ENCODE data around the gene ATP10D.

Gene ATP10D

GRCh38 chr4:47557255-47557654, 72.2 kb downstream of the ATP10D start:
- no peak for DNase-seq (ENCODE audit: low spot score)
- Mint-ChIP-seq H3K4me1 (ENCODE audit: low read depth) (peaks cover 8% of the 10 kb centered on the region), H3K9me3 (no peaks in the 10 kb centered on the region), H3K4me3 (no peak overlapping the region), H3K27me3 (ENCODE audit: low read depth) (no peaks in the 10 kb centered on the region), H3K27ac (no peak overlapping the region), H3K36me3 (ENCODE audit: low read depth) (no peaks in the 10 kb centered on the region)

GRCh38 chr4:47560682-47561081, 75.6 kb downstream of the ATP10D start:
- DNase-seq (ENCODE audit: low spot score): no peak
- Mint-ChIP-seq H3K27ac (no peak overlapping the region), H3K4me1 (ENCODE audit: low read depth) (peaks cover 20% of the 10 kb centered on the region), H3K27me3 (ENCODE audit: low read depth) (peaks cover 2% of the 10 kb centered on the region), H3K4me3 (no peak overlapping the region), H3K36me3 (ENCODE audit: low read depth) (no peaks in the 10 kb centered on the region), H3K9me3 (no peaks in the 10 kb centered on the region)

GRCh38 chr4:47561331-47561730, 76.3 kb downstream of the ATP10D start:
- peaks cover 20% of the 10 kb centered on the region for H3K4me1 Mint-ChIP-seq (ENCODE audit: low read depth)
- no peak overlapping the region for H3K27ac Mint-ChIP-seq
- H3K4me3 Mint-ChIP-seq: no peak overlapping the region
- H3K27me3 Mint-ChIP-seq (ENCODE audit: low read depth): peaks cover 2% of the 10 kb centered on the region
- DNase-seq (ENCODE audit: low spot score): no peak
- no peaks in the 10 kb centered on the region for H3K36me3 Mint-ChIP-seq (ENCODE audit: low read depth)
- H3K9me3 Mint-ChIP-seq: no peaks in the 10 kb centered on the region

GRCh38 chr4:47562297-47562696, 77.2 kb downstream of the ATP10D start:
- Mint-ChIP-seq H3K4me1 (ENCODE audit: low read depth) (peaks cover 20% of the 10 kb centered on the region), H3K27me3 (ENCODE audit: low read depth) (peaks cover 2% of the 10 kb centered on the region), H3K36me3 (ENCODE audit: low read depth) (no peaks in the 10 kb centered on the region), H3K4me3 (no peak overlapping the region), H3K9me3 (no peaks in the 10 kb centered on the region), H3K27ac (no peak overlapping the region)
- no peak for DNase-seq (ENCODE audit: low spot score)

- Mint-ChIP-seq H3K4me1 (ENCODE audit: low read depth) (peaks cover 17% of the 10 kb centered on the region), H3K4me3 (no peak overlapping the region), H3K27ac (no peak overlapping the region), H3K36me3 (ENCODE audit: low read depth) (no peaks in the 10 kb centered on the region), H3K27me3 (ENCODE audit: low read depth) (peaks cover 4% of the 10 kb centered on the region), H3K9me3 (no peaks in the 10 kb centered on the region)
- DNase-seq (ENCODE audit: low spot score): no peak
These were observed 81.5 kb downstream of the ATP10D start for GRCh38 chr4:47566566-47566965.

- H3K36me3 Mint-ChIP-seq (ENCODE audit: low read depth): no peaks in the 10 kb centered on the region
- DNase-seq (ENCODE audit: low spot score): no peak
- H3K4me3 Mint-ChIP-seq: no peak overlapping the region
- H3K4me1 Mint-ChIP-seq (ENCODE audit: low read depth): peaks cover 14% of the 10 kb centered on the region
- H3K9me3 Mint-ChIP-seq: no peaks in the 10 kb centered on the region
- peaks cover 4% of the 10 kb centered on the region for H3K27me3 Mint-ChIP-seq (ENCODE audit: low read depth)
- H3K27ac Mint-ChIP-seq: no peak overlapping the region
These were observed 81.9 kb downstream of the ATP10D start for GRCh38 chr4:47566969-47567368.

- Mint-ChIP-seq H3K27me3 (ENCODE audit: low read depth) (peaks cover 4% of the 10 kb centered on the region), H3K9me3 (no peaks in the 10 kb centered on the region), H3K4me1 (ENCODE audit: low read depth) (peaks cover 9% of the 10 kb centered on the region), H3K27ac (no peak overlapping the region), H3K4me3 (no peak overlapping the region), H3K36me3 (ENCODE audit: low read depth) (no peaks in the 10 kb centered on the region)
- no peak for DNase-seq (ENCODE audit: low spot score)
These were observed 82.4 kb downstream of the ATP10D start for GRCh38 chr4:47567511-47567910.

GRCh38 chr4:47570816-47571215, 85.7 kb downstream of the ATP10D start:
- DNase-seq (ENCODE audit: low spot score): no peak
- H3K9me3 Mint-ChIP-seq: no peaks in the 10 kb centered on the region
- peaks cover 2% of the 10 kb centered on the region for H3K27me3 Mint-ChIP-seq (ENCODE audit: low read depth)
- H3K36me3 Mint-ChIP-seq (ENCODE audit: low read depth): no peaks in the 10 kb centered on the region
- H3K4me3 Mint-ChIP-seq: no peak overlapping the region
- H3K4me1 Mint-ChIP-seq (ENCODE audit: low read depth): no peaks in the 10 kb centered on the region
- no peak overlapping the region for H3K27ac Mint-ChIP-seq

- Mint-ChIP-seq H3K4me1 (ENCODE audit: low read depth) (no peaks in the 10 kb centered on the region), H3K27ac (no peak overlapping the region), H3K36me3 (ENCODE audit: low read depth) (no peaks in the 10 kb centered on the region), H3K27me3 (ENCODE audit: low read depth) (peaks cover 2% of the 10 kb centered on the region), H3K4me3 (no peak overlapping the region), H3K9me3 (no peaks in the 10 kb centered on the region)
- no peak for DNase-seq (ENCODE audit: low spot score)
These were observed 87.9 kb downstream of the ATP10D start for GRCh38 chr4:47572981-47573380.

GRCh38 chr4:47577779-47578553, 92.9 kb downstream of the ATP10D start:
- no peak for DNase-seq (ENCODE audit: low spot score)
- no peaks in the 10 kb centered on the region for H3K9me3 Mint-ChIP-seq
- no peaks in the 10 kb centered on the region for H3K36me3 Mint-ChIP-seq (ENCODE audit: low read depth)
- H3K4me1 Mint-ChIP-seq (ENCODE audit: low read depth): no peaks in the 10 kb centered on the region
- no peak overlapping the region for H3K4me3 Mint-ChIP-seq
- no peaks in the 10 kb centered on the region for H3K27me3 Mint-ChIP-seq (ENCODE audit: low read depth)
- no peak overlapping the region for H3K27ac Mint-ChIP-seq

- Mint-ChIP-seq H3K36me3 (ENCODE audit: low read depth) (no peaks in the 10 kb centered on the region), H3K4me3 (no peak overlapping the region), H3K9me3 (no peaks in the 10 kb centered on the region), H3K27ac (no peak overlapping the region), H3K4me1 (ENCODE audit: low read depth) (no peaks in the 10 kb centered on the region), H3K27me3 (ENCODE audit: low read depth) (no peaks in the 10 kb centered on the region)
- no peak for DNase-seq (ENCODE audit: low spot score)
These were observed 94.2 kb downstream of the ATP10D start for GRCh38 chr4:47579235-47579634.

- peaks cover 5% of the 10 kb centered on the region for H3K9me3 Mint-ChIP-seq
- no peaks in the 10 kb centered on the region for H3K36me3 Mint-ChIP-seq (ENCODE audit: low read depth)
- H3K27ac Mint-ChIP-seq: no peak overlapping the region
- DNase-seq (ENCODE audit: low spot score): no peak
- H3K4me1 Mint-ChIP-seq (ENCODE audit: low read depth): no peaks in the 10 kb centered on the region
- H3K27me3 Mint-ChIP-seq (ENCODE audit: low read depth): no peaks in the 10 kb centered on the region
- H3K4me3 Mint-ChIP-seq: no peak overlapping the region
These were observed 105.2 kb downstream of the ATP10D start for GRCh38 chr4:47590325-47590724.

GRCh38 chr4:47597696-47598095, 112.6 kb downstream of the ATP10D start:
- Mint-ChIP-seq H3K27ac (no peak overlapping the region), H3K9me3 (no peaks in the 10 kb centered on the region), H3K4me1 (ENCODE audit: low read depth) (no peaks in the 10 kb centered on the region), H3K27me3 (ENCODE audit: low read depth) (no peaks in the 10 kb centered on the region), H3K36me3 (ENCODE audit: low read depth) (no peaks in the 10 kb centered on the region), H3K4me3 (no peak overlapping the region)
- DNase-seq (ENCODE audit: low spot score): no peak

- Mint-ChIP-seq H3K36me3 (ENCODE audit: low read depth) (no peaks in the 10 kb centered on the region), H3K27me3 (ENCODE audit: low read depth) (no peaks in the 10 kb centered on the region), H3K27ac (no peak overlapping the region), H3K9me3 (no peaks in the 10 kb centered on the region), H3K4me3 (no peak overlapping the region), H3K4me1 (ENCODE audit: low read depth) (no peaks in the 10 kb centered on the region)
- no peak for DNase-seq (ENCODE audit: low spot score)
These were observed 113.2 kb downstream of the ATP10D start for GRCh38 chr4:47598320-47598719.

- DNase-seq (ENCODE audit: low spot score): no peak
- Mint-ChIP-seq H3K27me3 (ENCODE audit: low read depth) (no peaks in the 10 kb centered on the region), H3K9me3 (no peaks in the 10 kb centered on the region), H3K4me3 (no peak overlapping the region), H3K36me3 (ENCODE audit: low read depth) (no peaks in the 10 kb centered on the region), H3K4me1 (ENCODE audit: low read depth) (no peaks in the 10 kb centered on the region), H3K27ac (no peak overlapping the region)
These were observed 113.8 kb downstream of the ATP10D start for GRCh38 chr4:47598896-47599295.

Data from T-helper 2 cell treated with Interferon-gamma antibody and Interleukin-4, amounts not matched to agents 5 μg/mL and 100 μg/mL, for 36 hours (primary cell).